ENCODE data around the gene AKAP13.

Gene AKAP13

DNA sequence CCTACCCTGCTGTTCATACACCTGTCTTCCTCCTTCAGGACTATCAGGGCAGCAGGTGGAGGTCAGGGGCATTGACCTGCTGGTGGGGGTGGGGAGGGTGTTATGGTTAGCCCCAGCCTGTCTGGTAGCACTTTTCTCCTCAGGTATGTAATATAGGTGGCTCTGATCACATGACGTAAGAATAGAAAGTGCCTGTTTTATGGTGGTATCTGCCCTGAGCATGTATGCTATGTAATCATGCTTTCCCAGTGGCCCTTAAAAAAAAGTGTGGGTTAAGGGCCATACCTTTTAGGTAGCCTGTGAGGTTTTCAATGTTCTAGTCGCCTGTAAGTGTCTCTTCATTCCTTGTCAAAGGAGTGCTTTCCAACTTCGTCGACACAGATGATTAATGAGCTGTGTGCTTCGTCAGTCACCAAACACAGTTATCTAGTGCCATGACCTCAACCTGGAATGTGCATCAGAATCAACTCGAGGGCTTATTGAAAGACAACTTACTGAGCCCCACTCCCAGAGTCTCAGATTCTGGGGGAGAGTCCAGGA lies 328.1 kb downstream of the AKAP13 start:
- no peaks in the 10 kb centered on the region for H3K27me3 ChIP-seq
- H4K20me1 ChIP-seq, result peaks cover 0 to 99% (median 20%) of the 10 kb centered on the region in 11 experiments; a peak in 10 of 22 replicates
- H3K4me2 ChIP-seq, result peak overlapping the region in 7 of 11 experiments; percentile 81 to 95 (median 88); a peak in 14 of 22 replicates
- peaks cover 40 to 52% (median 49%) of the 10 kb centered on the region in 10 experiments for H3K4me1 ChIP-seq
- H3K4me3 ChIP-seq, result no peak overlapping the region
- peak overlapping the region in 6 of 11 experiments; percentile 64 to 81 (median 78); a peak in 8 of 22 replicates for H3K9ac ChIP-seq
- peak overlapping the region in 8 of 11 experiments; percentile 65 to 88 (median 85); a peak in 13 of 22 replicates for H3K27ac ChIP-seq
- peaks cover 36 to 91% (median 80%) of the 10 kb centered on the region in 11 experiments for H3K36me3 ChIP-seq
- no peak for TF ChIP-seq Cebpa-rat (IDR thresholded peaks at IDR 0.05)
- no peaks in the 10 kb centered on the region for H3K9me3 ChIP-seq (replicated peaks in 1 of 11)

- no peak overlapping the region for H3K9ac ChIP-seq
- TF ChIP-seq Cebpa-rat (IDR thresholded peaks at IDR 0.05), result no peak
- H3K4me1 ChIP-seq, result peaks cover 35 to 44% (median 42%) of the 10 kb centered on the region in 10 experiments
- H4K20me1 ChIP-seq, result peaks cover 0 to 99% (median 23%) of the 10 kb centered on the region in 11 experiments; a peak in 10 of 22 replicates
- peaks cover 43 to 91% (median 80%) of the 10 kb centered on the region in 11 experiments for H3K36me3 ChIP-seq
- no peaks in the 10 kb centered on the region for H3K27me3 ChIP-seq
- H3K4me3 ChIP-seq, result no peak overlapping the region
- no peak overlapping the region; a peak in 1 of 22 replicates for H3K27ac ChIP-seq
- no peak overlapping the region for H3K4me2 ChIP-seq
- no peaks in the 10 kb centered on the region for H3K9me3 ChIP-seq (replicated peaks in 1 of 11)
These were observed 328.8 kb downstream of the AKAP13 start for GRCh38 chr15:85709250-85709649.

GRCh38 chr15:85710340-85710842 lies 330.0 kb downstream of the AKAP13 start:
- Histone ChIP-seq H4K20me1 (peaks cover 0 to 99% (median 23%) of the 10 kb centered on the region in 11 experiments; a peak in 10 of 22 replicates), H3K4me2 (no peak overlapping the region), H3K27ac (no peak overlapping the region), H3K9me3 (replicated peaks in 1 of 11) (no peaks in the 10 kb centered on the region), H3K4me1 (peaks cover 25 to 33% (median 31%) of the 10 kb centered on the region in 10 experiments), H3K27me3 (no peaks in the 10 kb centered on the region), H3K9ac (no peak overlapping the region), H3K36me3 (peaks cover 55 to 92% (median 80%) of the 10 kb centered on the region in 11 experiments), H3K4me3 (no peak overlapping the region)
- TF ChIP-seq Cebpa-rat (IDR thresholded peaks at IDR 0.05), result no peak

- H3K9ac ChIP-seq, result no peak overlapping the region
- H3K4me3 ChIP-seq, result no peak overlapping the region
- no peak overlapping the region for H3K4me2 ChIP-seq
- H3K36me3 ChIP-seq, result peaks cover 68 to 92% (median 89%) of the 10 kb centered on the region in 11 experiments
- no peaks in the 10 kb centered on the region for H3K9me3 ChIP-seq (replicated peaks in 1 of 11)
- H4K20me1 ChIP-seq, result peaks cover 0 to 99% (median 17%) of the 10 kb centered on the region in 11 experiments; a peak in 10 of 22 replicates
- TF ChIP-seq Cebpa-rat (IDR thresholded peaks at IDR 0.05), result no peak
- H3K27ac ChIP-seq, result 0 out of 22 replicates have a peak overlapping the region, but pooled peaks of 1 of the 11 experiments have one; percentile 1
- H3K27me3 ChIP-seq, result no peaks in the 10 kb centered on the region
- H3K4me1 ChIP-seq, result peaks cover 12 to 20% (median 18%) of the 10 kb centered on the region in 10 experiments
These were observed 331.3 kb downstream of the AKAP13 start for GRCh38 chr15:85711580-85712192.

DNA sequence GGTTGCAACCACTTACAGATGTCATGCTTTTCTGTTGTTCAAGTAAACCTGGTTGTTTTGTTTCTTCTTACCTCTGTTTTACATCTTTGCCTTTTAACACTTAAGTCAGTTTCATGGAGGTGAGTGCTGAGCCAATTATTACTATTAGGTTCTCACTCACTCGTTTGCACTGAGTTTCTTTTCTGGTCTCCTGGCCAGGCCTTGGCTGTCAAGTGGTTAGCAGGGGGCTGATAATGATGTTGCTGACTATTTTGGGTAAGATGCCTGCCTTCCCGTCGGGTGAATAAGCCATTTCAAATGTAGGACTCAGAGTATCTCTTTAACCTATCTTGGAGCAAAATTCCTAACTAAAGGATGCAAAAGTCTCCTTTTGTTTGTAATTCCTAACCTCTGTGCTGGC lies 335.9 kb downstream of the AKAP13 start:
- no peak for TF ChIP-seq Cebpa-rat (IDR thresholded peaks at IDR 0.05)
- Histone ChIP-seq H3K9me3 (replicated peaks in 1 of 11) (no peaks in the 10 kb centered on the region), H4K20me1 (peaks cover 0 to 99% (median 10%) of the 10 kb centered on the region in 11 experiments; a peak in 10 of 22 replicates), H3K4me1 (no peaks in the 10 kb centered on the region), H3K4me2 (no peak overlapping the region), H3K36me3 (peaks cover 90 to 99% (median 98%) of the 10 kb centered on the region in 11 experiments), H3K27ac (no peak overlapping the region), H3K4me3 (no peak overlapping the region), H3K27me3 (no peaks in the 10 kb centered on the region), H3K9ac (no peak overlapping the region)

DNA sequence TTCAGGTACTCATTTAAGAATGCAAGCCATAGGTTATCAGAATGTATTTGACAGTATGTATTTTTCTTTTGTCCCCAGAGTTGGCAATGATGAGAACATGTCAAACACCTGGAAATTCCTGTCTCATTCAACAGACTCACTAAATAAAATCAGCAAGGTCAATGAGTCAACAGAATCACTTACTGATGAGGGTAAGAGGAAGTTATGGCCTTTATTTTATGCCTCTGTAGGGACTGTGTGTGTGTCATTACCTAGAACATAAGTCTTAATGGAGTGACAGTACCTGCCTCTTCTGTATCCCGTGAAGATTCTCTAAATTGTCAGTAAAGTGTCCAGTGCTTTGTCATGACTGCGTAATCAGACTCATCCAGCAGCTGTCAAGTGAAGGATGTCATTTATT lies 336.8 kb downstream of the AKAP13 start:
- Histone ChIP-seq H3K27me3 (no peaks in the 10 kb centered on the region), H3K36me3 (peaks cover 91 to 99% (median 98%) of the 10 kb centered on the region in 11 experiments), H3K9me3 (replicated peaks in 1 of 11) (no peaks in the 10 kb centered on the region), H4K20me1 (peaks cover 0 to 99% (median 10%) of the 10 kb centered on the region in 11 experiments; a peak in 10 of 22 replicates), H3K9ac (no peak overlapping the region), H3K4me3 (no peak overlapping the region), H3K27ac (no peak overlapping the region), H3K4me1 (peaks cover 0 to 6% (median 0%) of the 10 kb centered on the region in 10 experiments; a peak in 1 of 20 replicates), H3K4me2 (no peak overlapping the region)
- no peak for TF ChIP-seq Cebpa-rat (IDR thresholded peaks at IDR 0.05)

GRCh38 chr15:85718271-85718971 lies 338.0 kb downstream of the AKAP13 start:
- Histone ChIP-seq H3K27ac (no peak overlapping the region), H3K4me3 (no peak overlapping the region), H4K20me1 (peaks cover 0 to 100% (median 4%) of the 10 kb centered on the region in 11 experiments; a peak in 10 of 22 replicates), H3K9ac (no peak overlapping the region), H3K9me3 (replicated peaks in 1 of 11) (no peaks in the 10 kb centered on the region), H3K4me2 (no peak overlapping the region), H3K27me3 (no peaks in the 10 kb centered on the region), H3K4me1 (peaks cover 0 to 8% (median 0%) of the 10 kb centered on the region in 10 experiments; a peak in 1 of 20 replicates), H3K36me3 (peaks cover 98 to 100% (median 100%) of the 10 kb centered on the region in 11 experiments)
- no peak for TF ChIP-seq Cebpa-rat (IDR thresholded peaks at IDR 0.05)

GRCh38 chr15:85718981-85719380 lies 338.6 kb downstream of the AKAP13 start:
- no peaks in the 10 kb centered on the region for H3K27me3 ChIP-seq
- H3K4me2 ChIP-seq, result no peak overlapping the region
- no peak overlapping the region for H3K4me3 ChIP-seq
- peaks cover 0 to 100% (median 4%) of the 10 kb centered on the region in 11 experiments; a peak in 10 of 22 replicates for H4K20me1 ChIP-seq
- no peak for TF ChIP-seq Cebpa-rat (IDR thresholded peaks at IDR 0.05)
- peaks cover 98 to 100% (median 100%) of the 10 kb centered on the region in 11 experiments for H3K36me3 ChIP-seq
- no peak overlapping the region for H3K27ac ChIP-seq
- H3K9me3 ChIP-seq (replicated peaks in 1 of 11), result no peaks in the 10 kb centered on the region
- H3K4me1 ChIP-seq, result peaks cover 0 to 8% (median 0%) of the 10 kb centered on the region in 10 experiments; a peak in 1 of 20 replicates
- H3K9ac ChIP-seq, result no peak overlapping the region

Data from BLaER1 treated with 17β-estradiol and CSF1 and Interleukin-3, amounts not matched to agents 10 nM and 100 nM (cell line).